HG02571 (cell line): ENCODE measurements around the gene MRGPRX2.

ENCODE experiments used
- ATAC-seq: cut with Tn5 transposase; IDR thresholded peaks from one replicate; pipeline ENCODE4 v1.9.1; 2021; ENCODE audit warnings: mild to moderate bottlenecking, moderate library complexity; ENCODE audit not compliant: unreplicated experiment

The MRGPRX2 gene

GRCh38 chr11:19012636-19013035 lies 47.9 kb downstream of the MRGPRX2 start:
- no peak for ATAC-seq
